ENCODE data around the gene DEFB121.

- TF ChIP-seq CTCF (IDR thresholded peaks at IDR 0.05; ENCODE audit: low read depth, low read length) (no peak), POLR2A (IDR thresholded peaks at IDR 0.05; ENCODE audit: extremely low read depth, insufficient read length) (no peak), MAX (IDR thresholded peaks at IDR 0.05; ENCODE audit: low read depth, low read length) (no peak)
Measured at GRCh38 chr20:31403886-31404285, 2.1 kb downstream of the DEFB121 start.
